Right lobe of liver (tissue), 4 donors: ENCODE results near the gene LGI2.
"Not testable (repeated sequence)": the region's sequence is repeated elsewhere in the genome, so short reads cannot be mapped to it uniquely, and the experiment has no call there.

Experiments used
- CTCF ChIP-seq, 4 donors: fragments of 200-600 bp in 3 of 4; fragments of 450-650 bp in 1 of 4; IDR thresholded peaks; one replicate each; pipeline versions ENCODE4 v1.5.1 to v1.8.0; 2016 to 2022; ENCODE audit warnings: antibody characterized with exemption in 4 of 4, mild to moderate bottlenecking in 2 of 4
- POLR2A ChIP-seq: fragments of 450-650 bp; IDR thresholded peaks from one replicate; pipeline ENCODE4 v1.6.1; 2017; ENCODE audit warnings: antibody characterized with exemption, mild to moderate bottlenecking
- donor health status: DM: no; HTN: no; CAD: no.
- donor health status: DM: no; HTN: no; CAD: no.
- donor health status: DM: no; HTN: yes; CAD: no.

DNA sequence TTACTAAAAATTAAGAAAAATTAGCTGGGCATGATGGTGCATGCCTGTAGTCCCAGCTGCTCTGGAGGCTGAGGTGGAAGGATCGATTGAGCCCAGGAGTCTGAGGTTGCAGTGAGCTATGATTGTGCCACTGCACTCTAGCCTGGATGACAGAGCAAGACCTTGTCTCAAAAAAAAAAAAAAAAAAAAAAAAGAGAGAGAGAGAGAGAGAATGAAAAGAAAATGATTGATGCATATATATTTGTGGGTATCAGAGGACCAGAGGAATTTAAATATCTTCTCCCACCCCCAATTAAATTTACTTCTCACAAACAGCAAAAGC, 16.1 kb downstream of the LGI2 start:
- not testable (repeated sequence) for TF ChIP-seq CTCF (IDR thresholded peaks at IDR 0.05); POLR2A
